OCI-LY7 (cell line): ENCODE data around the gene LPAR1. TPM values are rescaled to one million over a fixed set of nuclear protein-coding genes. Genes with fewer than 3 reads are reported as not detected.
"Not testable (repeated sequence)": the region's sequence is repeated elsewhere in the genome, so short reads cannot be mapped to it uniquely, and the experiment has no call there.

Experiments
- BruUV-seq: library from RNA; stranded (reverse); fragments of 400-500 nt; replicated peaks from 2 replicates; lab custom pipeline; 2021; lab: Mats Ljungman, UMichigan
- CTCF ChIA-PET: fragments of 300-600 bp; sonication (Branson Sonifier 250); formaldehyde crosslinking; loops from one replicate; lab custom pipeline; 2022; ENCODE audit warnings: antibody characterized with exemption; ENCODE audit not compliant: unreplicated experiment; lab: Charles Lee
- POLR2A ChIA-PET: fragments of 300-600 bp; sonication (Branson Sonifier 250); formaldehyde crosslinking; loops from one replicate; lab custom pipeline; 2022; ENCODE audit warnings: antibody characterized with exemption; lab: Charles Lee
- DNase-seq: peaks from one replicate; pipeline ENCODE4 v3.0.0-alpha.2; 2015; ENCODE audit warnings: low spot score
- H2AFZ ChIP-seq: fragments of 200-600 bp; sonication (generic), shearing (Covaris generic); 2 replicates; pipeline ENCODE4 v1.6.1; 2014; ENCODE audit warnings: mild to moderate bottlenecking, antibody characterized with exemption, low read length, moderate library complexity
- H3K27ac ChIP-seq: fragments of 200-600 bp; sonication (generic); 2 replicates; pipeline ENCODE4 v1.5.1; 2014; ENCODE audit warnings: mixed run types, low read depth, mild to moderate bottlenecking, moderate library complexity, low read length, inconsistent platforms; ENCODE audit not compliant: poor library complexity, severe bottlenecking
- H3K36me3 ChIP-seq: fragments of 200-600 bp; sonication (generic); 2 replicates; pipeline ENCODE4 v1.6.1; 2014; ENCODE audit warnings: mild to moderate bottlenecking, antibody characterized with exemption, low read length, moderate library complexity, mixed read lengths; ENCODE audit not compliant: insufficient read depth
- H3K4me1 ChIP-seq: fragments of 200-600 bp; sonication (generic); 2 replicates; pipeline ENCODE4 v1.5.1; 2014; ENCODE audit warnings: mild to moderate bottlenecking, low read length; ENCODE audit not compliant: insufficient read depth, poor library complexity, severe bottlenecking
- H3K4me2 ChIP-seq: fragments of 200-600 bp; sonication (generic); 2 replicates; pipeline ENCODE4 v1.6.1; 2014; ENCODE audit warnings: mild to moderate bottlenecking, low read length
- H3K4me3 ChIP-seq: fragments of 200-600 bp; sonication (generic); 2 replicates; pipeline ENCODE4 v1.5.1; 2014; ENCODE audit warnings: mild to moderate bottlenecking, low read depth, low read length; ENCODE audit not compliant: poor library complexity, severe bottlenecking
- H3K79me2 ChIP-seq: fragments of 200-600 bp; sonication (generic); 2 replicates; pipeline ENCODE4 v1.6.1; 2016; ENCODE audit warnings: low read depth, mild to moderate bottlenecking, low read length, moderate library complexity, mixed read lengths; ENCODE audit not compliant: insufficient read depth
- H3K9me2 ChIP-seq: fragments of 200-600 bp; sonication (generic); 2 replicates; pipeline ENCODE4 v1.6.1; 2016; ENCODE audit warnings: mild to moderate bottlenecking, low read length, mixed read lengths; ENCODE audit not compliant: insufficient read depth
- H3K9me3 ChIP-seq: fragments of 200-600 bp; sonication (generic); 2 replicates; pipeline ENCODE4 v1.6.1; 2014; ENCODE audit warnings: mild to moderate bottlenecking, mixed run types, low read length, mixed read lengths
- H4K20me1 ChIP-seq: fragments of 200-600 bp; sonication (generic); 2 replicates; pipeline ENCODE4 v1.6.1; 2014; ENCODE audit warnings: mild to moderate bottlenecking, antibody characterized with exemption, low read length, moderate library complexity, mixed read lengths; ENCODE audit not compliant: insufficient read depth
- EZH2phosphoT487 ChIP-seq: fragments of 200-600 bp; sonication (generic); IDR thresholded peaks from 2 replicates; pipeline ENCODE4 v1.6.1; 2018; ENCODE audit warnings: low read depth, borderline replicate concordance, mild to moderate bottlenecking, mixed run types, antibody characterized with exemption, low read length, moderate library complexity, mixed read lengths
- intact Hi-C: fragments of 100-400 bp; cut with micrococcal nuclease; formaldehyde crosslinking; loops from one replicate; pipeline ENCODE4 v1.10.0; 2022; ENCODE audit not compliant: unreplicated experiment
- total RNA-seq, 2 experiments: library from RNA; depleted of rRNA in 1 of 2; stranded (reverse); fragments of >200 nt in 1 of 2; shearing (Covaris generic) in 1 of 2; gene quantifications; 2 replicates each; pipeline ENCODE4 v1.2.3, GENCODE V29; 2014 to 2022
- TF ChIP-seq, protein P1 (sequence below): fragments of 200-600 bp; sonication (generic); conservative IDR thresholded peaks from 2 replicates; pipeline ENCODE4 v1.5.1; 2014; ENCODE audit warnings: mild to moderate bottlenecking, antibody characterized with exemption, low read length, moderate library complexity, mixed read lengths

The LPAR1 gene
- total RNA-seq, 2 experiments from 2014 or later, result not detected

DNA sequence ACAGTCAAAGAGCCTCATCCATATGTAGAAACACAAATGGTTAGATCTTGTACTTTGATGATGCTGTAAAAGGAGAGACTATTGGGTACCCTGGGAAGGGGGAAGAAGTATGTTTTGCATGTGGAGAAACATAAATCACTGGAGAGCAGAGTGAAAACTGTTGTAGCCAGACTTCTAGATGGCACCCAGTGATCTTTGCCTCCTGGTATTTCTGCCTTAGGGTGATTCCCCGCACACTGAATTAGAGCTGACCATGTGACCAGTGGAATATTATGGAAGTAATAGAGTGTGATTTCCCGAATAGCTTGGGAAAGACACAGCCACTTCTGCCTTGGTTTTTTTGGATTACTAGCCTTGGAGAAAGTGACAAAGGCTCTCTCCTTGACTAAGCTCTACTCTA lies 174.3 kb downstream of the LPAR1 start:
- Histone ChIP-seq H3K4me1 (no peaks in the 10 kb centered on the region), H3K4me2 (no peak overlapping the region), H3K79me2 (no peaks in the 10 kb centered on the region), H3K9me2 (no peaks in the 10 kb centered on the region), H3K9me3 (peaks cover 5% of the 10 kb centered on the region; the same call in 1 of the 2 replicates), H4K20me1 (no peaks in the 10 kb centered on the region), H3K4me3 (no peak overlapping the region), H3K27ac (no peak overlapping the region), H3K36me3 (no peaks in the 10 kb centered on the region), H2AFZ (no peak overlapping the region)
- no peak for TF ChIP-seq EZH2phosphoT487
- TF ChIP-seq, protein P1, sequence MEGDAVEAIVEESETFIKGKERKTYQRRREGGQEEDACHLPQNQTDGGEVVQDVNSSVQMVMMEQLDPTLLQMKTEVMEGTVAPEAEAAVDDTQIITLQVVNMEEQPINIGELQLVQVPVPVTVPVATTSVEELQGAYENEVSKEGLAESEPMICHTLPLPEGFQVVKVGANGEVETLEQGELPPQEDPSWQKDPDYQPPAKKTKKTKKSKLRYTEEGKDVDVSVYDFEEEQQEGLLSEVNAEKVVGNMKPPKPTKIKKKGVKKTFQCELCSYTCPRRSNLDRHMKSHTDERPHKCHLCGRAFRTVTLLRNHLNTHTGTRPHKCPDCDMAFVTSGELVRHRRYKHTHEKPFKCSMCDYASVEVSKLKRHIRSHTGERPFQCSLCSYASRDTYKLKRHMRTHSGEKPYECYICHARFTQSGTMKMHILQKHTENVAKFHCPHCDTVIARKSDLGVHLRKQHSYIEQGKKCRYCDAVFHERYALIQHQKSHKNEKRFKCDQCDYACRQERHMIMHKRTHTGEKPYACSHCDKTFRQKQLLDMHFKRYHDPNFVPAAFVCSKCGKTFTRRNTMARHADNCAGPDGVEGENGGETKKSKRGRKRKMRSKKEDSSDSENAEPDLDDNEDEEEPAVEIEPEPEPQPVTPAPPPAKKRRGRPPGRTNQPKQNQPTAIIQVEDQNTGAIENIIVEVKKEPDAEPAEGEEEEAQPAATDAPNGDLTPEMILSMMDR, result no peak
- DNase-seq, result no peak
- no TSS peak for BruUV-seq
- POLR2A ChIA-PET, result no interaction called here
- intact Hi-C loops, result no loop called here
- CTCF ChIA-PET, result no interaction called here

DNA sequence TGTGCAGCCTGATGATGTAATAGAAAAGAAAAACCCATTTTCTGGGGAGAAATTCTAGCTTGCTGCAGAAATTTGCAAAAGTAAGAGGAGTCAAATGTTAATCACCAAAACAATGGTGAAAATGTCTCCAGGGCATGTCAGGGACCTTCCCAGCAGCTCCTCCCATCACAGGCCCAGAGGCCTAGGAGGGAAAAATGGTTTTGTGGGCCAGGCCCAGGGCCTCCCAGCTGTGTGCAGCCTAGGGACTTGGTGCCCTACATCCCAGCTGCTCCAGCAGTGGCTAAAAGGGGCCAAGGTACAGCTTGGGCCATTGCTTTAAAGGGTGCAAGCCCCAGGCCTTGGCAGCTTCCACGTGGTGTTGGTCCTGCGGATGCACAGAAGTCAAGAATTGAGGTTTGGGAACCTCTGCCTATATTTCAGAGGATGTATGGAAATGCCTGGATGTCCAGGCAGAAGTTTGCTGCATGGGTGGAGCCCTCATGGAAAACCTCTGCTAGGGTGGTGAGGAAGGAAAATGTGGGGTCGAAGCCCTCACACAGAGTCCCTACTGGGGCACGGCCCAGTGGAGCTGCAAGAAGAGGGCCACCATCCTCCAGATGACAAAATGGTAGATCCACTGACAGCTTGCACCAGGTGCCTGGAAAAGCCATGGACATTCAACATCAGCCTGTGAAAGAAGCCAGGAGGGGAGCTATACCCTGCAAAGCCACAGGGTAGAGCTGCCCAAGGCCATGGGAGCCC lies 176.7 kb downstream of the LPAR1 start:
- intact Hi-C loops, POLR2A ChIA-PET, H3K36me3 ChIP-seq, H4K20me1 ChIP-seq, H2AFZ ChIP-seq, H3K4me3 ChIP-seq, BruUV-seq, H3K4me1 ChIP-seq, H3K79me2 ChIP-seq, CTCF ChIA-PET, H3K9me2 ChIP-seq, H3K27ac ChIP-seq, H3K4me2 ChIP-seq, DNase-seq: not testable (repeated sequence)
- H3K9me3 ChIP-seq, result peaks cover 11% of the 10 kb centered on the region; the same call in 1 of the 2 replicates

DNA sequence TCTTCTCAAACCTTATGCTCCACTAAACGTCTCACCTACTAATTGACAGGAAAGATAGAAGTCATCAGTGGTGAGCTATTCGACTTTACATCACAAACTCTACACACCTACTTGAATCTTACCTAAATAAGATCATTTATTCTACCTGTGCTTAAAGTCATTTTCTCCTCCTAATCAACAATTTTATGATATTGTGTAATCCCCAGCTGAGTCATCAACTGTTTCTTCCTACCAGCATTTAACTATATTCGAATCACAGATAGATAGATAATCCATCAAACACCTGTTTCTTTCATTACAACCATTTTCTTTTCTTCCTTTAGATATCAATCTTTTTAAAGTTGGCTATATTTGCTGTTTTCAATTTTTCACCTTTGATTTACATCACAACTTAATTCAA lies 181.5 kb downstream of the LPAR1 start:
- H3K27ac ChIP-seq, result no peak overlapping the region

More for the DNA sequence above, 181.5 kb downstream of the LPAR1 start:
- POLR2A ChIA-PET, result interaction anchor here (0.6 to 0.9 kb wide), 2 partner anchors 81 to 720 kb away, joined by 3 read pairs; no protein-coding TSS in a partner anchor
- 0 out of 2 replicates have a peak, but pooled peaks cover 7% of the 10 kb centered on the region for H3K9me3 ChIP-seq
- H3K4me1 ChIP-seq, result no peaks in the 10 kb centered on the region
- no TSS peak for BruUV-seq
- H2AFZ ChIP-seq, result no peak overlapping the region
- CTCF ChIA-PET, result no interaction called here
- intact Hi-C loops, result no loop called here
- no peaks in the 10 kb centered on the region for H3K9me2 ChIP-seq
- no peak for TF ChIP-seq EZH2phosphoT487
- TF ChIP-seq, protein P1, result no peak
- no peaks in the 10 kb centered on the region for H4K20me1 ChIP-seq
- H3K36me3 ChIP-seq, result no peaks in the 10 kb centered on the region
- no peaks in the 10 kb centered on the region for H3K79me2 ChIP-seq
- H3K4me2 ChIP-seq, result no peak overlapping the region
- H3K4me3 ChIP-seq, result no peak overlapping the region
- no peak for DNase-seq
